ENCODE results near the gene YIF1A. TPM values are rescaled to one million over a fixed set of nuclear protein-coding genes. Genes with fewer than 3 reads are reported as not detected.

The YIF1A gene
- total RNA-seq, 3 donors from 2014 or later = 56.8 to 61.4 (median 57.7) TPM

GRCh38 chr11:66302656-66303055 lies 13.7 kb upstream of the YIF1A start:
- intact Hi-C loops (cut with DNase I; ENCODE audit: low total_unique reads) = no loop called here
- Histone ChIP-seq H3K4me1 (no peaks in the 10 kb centered on the region), H3K27me3 (no peaks in the 10 kb centered on the region), H3K27ac (no peak overlapping the region), H3K36me3 (no peaks in the 10 kb centered on the region), H3K4me3 (no peak overlapping the region), H3K9me3 (no peaks in the 10 kb centered on the region)
- TF ChIP-seq CTCF (IDR thresholded peaks at IDR 0.05) (no peak), POLR2AphosphoS5 (IDR thresholded peaks at IDR 0.05) (no peak)
- no peak for DNase-seq (ENCODE audit: low spot score in 2 of 2)

DNA sequence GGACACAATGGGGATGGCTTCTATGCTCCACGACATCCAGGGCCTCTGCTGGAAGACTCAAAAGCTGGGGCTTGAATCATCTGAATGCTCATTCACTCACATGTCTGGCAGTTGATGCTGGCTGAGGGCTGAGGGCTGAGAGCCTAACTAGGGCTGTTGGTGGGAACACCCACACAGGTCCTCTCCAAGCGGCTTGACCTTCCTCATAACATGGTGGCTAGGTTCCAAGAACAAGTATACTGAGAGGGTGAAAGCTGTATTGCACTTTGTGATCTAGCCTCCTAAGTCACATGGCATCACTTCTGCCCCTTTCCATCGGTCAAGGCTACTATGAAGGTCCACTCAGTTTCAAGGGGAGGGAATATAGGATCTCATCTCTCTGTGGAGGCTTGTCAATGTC lies 10.2 kb upstream of the YIF1A start:
- no peaks in the 10 kb centered on the region for H3K36me3 ChIP-seq
- H3K27ac ChIP-seq = no peak overlapping the region
- H3K4me3 ChIP-seq = no peak overlapping the region
- intact Hi-C loops (cut with DNase I; ENCODE audit: low total_unique reads) = no loop called here
- no peak for DNase-seq (ENCODE audit: low spot score in 2 of 2)
- no peaks in the 10 kb centered on the region for H3K9me3 ChIP-seq
- TF ChIP-seq POLR2A (IDR thresholded peaks at IDR 0.05) (no peak), CTCF (IDR thresholded peaks at IDR 0.05) (no peak)
- peaks cover 0 to 14% of the 10 kb centered on the region in 2 donors for H3K27me3 ChIP-seq
- H3K4me1 ChIP-seq = no peaks in the 10 kb centered on the region

- no peak for TF ChIP-seq POLR2A (IDR thresholded peaks at IDR 0.05)
- TF ChIP-seq CTCF (IDR thresholded peaks at IDR 0.05) = no peak
- no peak for TF ChIP-seq POLR2AphosphoS5 (IDR thresholded peaks at IDR 0.05)
Observed at GRCh38 chr11:66297610-66298009, 8.7 kb upstream of the YIF1A start.

DNA sequence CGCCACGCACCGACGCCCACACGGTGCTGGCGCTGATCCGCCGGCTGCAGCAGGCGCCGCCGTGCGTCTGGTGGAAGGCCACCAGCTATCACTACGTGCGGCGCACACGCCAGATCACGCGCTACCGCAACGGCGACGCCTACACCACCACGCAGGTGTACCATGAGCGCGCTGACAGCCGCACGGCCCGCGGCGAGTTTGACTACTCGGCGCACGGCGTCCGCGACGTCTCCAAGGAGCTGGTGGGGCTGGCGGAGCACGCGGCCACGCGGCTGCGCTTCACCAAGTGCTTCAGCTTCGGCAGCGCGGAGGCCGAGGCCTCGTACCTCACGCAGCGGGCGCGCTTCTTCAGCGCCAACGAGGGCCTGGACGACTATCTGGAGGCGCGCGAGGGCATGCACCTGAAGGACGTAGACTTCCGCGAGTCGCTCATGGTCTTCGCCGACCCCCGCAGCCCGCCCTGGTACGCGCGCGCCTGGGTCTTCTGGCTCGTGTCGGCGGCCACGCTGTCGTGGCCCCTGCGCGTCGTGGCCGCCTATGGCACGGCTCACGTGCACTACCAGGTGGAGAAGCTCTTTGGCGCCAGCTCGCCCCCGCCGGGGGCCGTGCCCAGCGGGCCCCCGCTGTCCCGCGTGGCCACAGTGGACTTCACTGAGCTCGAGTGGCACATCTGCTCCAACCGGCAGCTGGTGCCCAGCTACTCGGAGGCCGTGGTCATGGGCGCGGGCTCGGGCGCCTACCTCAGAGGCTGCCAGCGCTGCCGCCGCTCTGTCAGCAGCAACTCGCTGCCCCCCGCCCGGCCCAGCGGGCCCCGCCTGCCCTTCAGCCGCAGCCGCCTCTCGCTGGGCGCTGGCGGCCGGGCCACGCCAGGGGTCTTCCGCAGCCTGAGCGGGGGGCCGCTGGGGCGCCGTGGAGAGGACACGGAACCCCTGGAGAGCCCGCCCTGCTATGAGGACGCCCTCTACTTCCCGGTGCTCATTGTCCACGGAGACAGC lies 6.0 kb upstream of the YIF1A start:
- Histone ChIP-seq H3K4me3 (no peak overlapping the region), H3K36me3 (no peaks in the 10 kb centered on the region), H3K27me3 (peaks cover 5 to 39% of the 10 kb centered on the region in 2 donors), H3K27ac (no peak overlapping the region), H3K4me1 (peaks cover 0 to 2% of the 10 kb centered on the region in 2 donors), H3K9me3 (no peaks in the 10 kb centered on the region)
- intact Hi-C loops (cut with DNase I; ENCODE audit: low total_unique reads) = no loop called here
- DNase-seq (ENCODE audit: low spot score in 2 of 2) = no peak
- TF ChIP-seq CTCF (IDR thresholded peaks at IDR 0.05) = no peak
- no peak for TF ChIP-seq POLR2A (IDR thresholded peaks at IDR 0.05)
- TF ChIP-seq POLR2AphosphoS5 (IDR thresholded peaks at IDR 0.05) = no peak

More at GRCh38 chr11:66297610-66298009, 8.7 kb upstream of the YIF1A start:
- intact Hi-C loops (cut with DNase I; ENCODE audit: low total_unique reads) = no loop called here
- no peaks in the 10 kb centered on the region for H3K9me3 ChIP-seq
- peaks cover 0 to 30% of the 10 kb centered on the region in 2 donors for H3K27me3 ChIP-seq
- H3K4me1 ChIP-seq = no peaks in the 10 kb centered on the region
- no peak for DNase-seq (ENCODE audit: low spot score in 2 of 2)
- no peak overlapping the region for H3K27ac ChIP-seq
- no peaks in the 10 kb centered on the region for H3K36me3 ChIP-seq
- no peak overlapping the region for H3K4me3 ChIP-seq
